H1 (cell line): ENCODE measurements around the gene PBX2. TPM values are rescaled to one million over a fixed set of nuclear protein-coding genes. Genes with fewer than 3 reads are reported as not detected.

Source experiments
- CTCF ChIA-PET: fragments of 300-600 bp; sonication (Branson Sonifier 250); formaldehyde crosslinking; loops from one replicate; lab custom pipeline; 2021; ENCODE audit not compliant: partially characterized antibody; lab: Charles Lee
- POLR2A ChIA-PET: fragments of 300-600 bp; sonication (Branson Sonifier 250); formaldehyde crosslinking; loops from one replicate; lab custom pipeline; 2021; ENCODE audit warnings: inconsistent platforms; ENCODE audit not compliant: partially characterized antibody; lab: Charles Lee
- DNase-seq, 2 experiments: peaks; one replicate each; pipeline versions ENCODE4 v3.0.0 to v3.0.0-alpha.2; 2010 to 2022; ENCODE audit warnings: low spot score in 2 of 2, low read depth in 1 of 2, mixed read lengths in 1 of 2
- FAIRE-seq: peaks from 2 replicates; lab custom pipeline; 2011; peaks lifted over from hg19 to GRCh38; lab: Jason Lieb, UNC
- H2AFZ ChIP-seq: 2 replicates; pipeline ENCODE4 v1.8.1; 2012; ENCODE audit warnings: low read length, inconsistent platforms
- H2AK5ac ChIP-seq: 2 replicates; pipeline ENCODE4 v1.6.1; 2013; ENCODE audit warnings: low read depth, low read length
- H2BK120ac ChIP-seq: replicated peaks from 2 replicates; pipeline ENCODE3; 2013; ENCODE audit warnings: low read depth, low read length, inconsistent platforms
- H2BK12ac ChIP-seq: 2 replicates; pipeline ENCODE4 v1.6.1; 2013; ENCODE audit warnings: low read depth, low read length
- H2BK15ac ChIP-seq: 2 replicates; pipeline ENCODE4 v1.6.1; 2013; ENCODE audit warnings: low read length
- H2BK20ac ChIP-seq: 2 replicates; pipeline ENCODE4 v1.6.1; 2013; ENCODE audit warnings: low read length
- H2BK5ac ChIP-seq: 2 replicates; pipeline ENCODE4 v1.6.1; 2013; ENCODE audit warnings: low read depth, low read length
- H3K14ac ChIP-seq: 2 replicates; pipeline ENCODE4 v1.6.1; 2013; ENCODE audit warnings: inconsistent platforms; ENCODE audit not compliant: insufficient read length
- H3K18ac ChIP-seq: 2 replicates; pipeline ENCODE4 v1.6.1; 2013; ENCODE audit warnings: low read length; ENCODE audit errors: extremely low read depth
- H3K23ac ChIP-seq: 2 replicates; pipeline ENCODE4 v1.6.1; 2013; ENCODE audit warnings: inconsistent platforms; ENCODE audit not compliant: insufficient read length
- H3K23me2 ChIP-seq: 2 replicates; pipeline ENCODE4 v1.6.1; 2013; ENCODE audit warnings: low read depth, low read length
- H3K27ac ChIP-seq: 2 replicates; pipeline ENCODE4 v1.6.1; 2011; ENCODE audit warnings: low read depth, low read length, inconsistent platforms
- H3K27me3 ChIP-seq, 4 experiments: replicated peaks in 1 of 4; 1 replicate in 1 of 4; 2 replicates in 3 of 4; pipeline versions ENCODE4 v1.6.1 to v1.8.1; 2011 to 2013; ENCODE audit warnings: low read length in 3 of 4, mild to moderate bottlenecking in 3 of 4, inconsistent platforms in 2 of 4, mixed read lengths in 2 of 4, moderate library complexity in 1 of 4; ENCODE audit not compliant: control insufficient read depth in 3 of 4, insufficient read depth in 3 of 4; ENCODE audit errors: extremely low read depth in 1 of 4
- H3K36me3 ChIP-seq, 4 experiments: 2 replicates each; pipeline versions ENCODE4 v1.6.1 to v1.8.1; 2011 to 2013; ENCODE audit warnings: mild to moderate bottlenecking in 4 of 4, low read length in 3 of 4, moderate library complexity in 2 of 4, control low read depth in 1 of 4, inconsistent platforms in 1 of 4; ENCODE audit not compliant: insufficient read depth in 4 of 4, control insufficient read depth in 2 of 4
- H3K4ac ChIP-seq: replicated peaks from 2 replicates; pipeline ENCODE3; 2013; ENCODE audit warnings: low read length, low read depth, mixed read lengths, inconsistent platforms; ENCODE audit not compliant: insufficient read length
- H3K4me1 ChIP-seq, 4 experiments: replicated peaks in 1 of 4; 1 replicate in 1 of 4; 2 replicates in 3 of 4; pipeline versions ENCODE4 v1.6.1 to v1.8.1; 2011 to 2013; ENCODE audit warnings: low read length in 3 of 4, inconsistent platforms in 2 of 4, mixed read lengths in 1 of 4; ENCODE audit not compliant: insufficient read depth in 4 of 4, control insufficient read depth in 3 of 4
- H3K4me2 ChIP-seq, 2 experiments: 2 replicates each; pipeline versions ENCODE4 v1.6.1 to v1.8.1; 2011 to 2013; ENCODE audit warnings: low read depth in 2 of 2, low read length in 2 of 2, control low read depth in 1 of 2, inconsistent platforms in 1 of 2, mild to moderate bottlenecking in 1 of 2; ENCODE audit not compliant: insufficient read depth in 1 of 2
- H3K4me3 ChIP-seq, 4 experiments: fragments of 200-600, 300-600 bp in 1 of 4; sonication (generic), shearing (Covaris generic), sonication (Bioruptor Twin) in 1 of 4; 2 replicates each; pipeline versions ENCODE4 v1.5.1 to v1.8.1; 2011 to 2016; ENCODE audit warnings: low read length in 4 of 4, low read depth in 3 of 4, control low read depth in 2 of 4, inconsistent platforms in 2 of 4, mild to moderate bottlenecking in 2 of 4, mixed read lengths in 1 of 4, moderate library complexity in 1 of 4; ENCODE audit not compliant: insufficient read depth in 2 of 4; ENCODE audit errors: extremely low read depth in 1 of 4
- H3K56ac ChIP-seq: replicated peaks from 2 replicates; pipeline ENCODE3; 2013; ENCODE audit warnings: low read depth, mild to moderate bottlenecking, mixed read lengths, low read length, inconsistent platforms; ENCODE audit not compliant: insufficient read length
- H3K79me1 ChIP-seq: 2 replicates; pipeline ENCODE4 v1.6.1; 2013; ENCODE audit warnings: low read depth, low read length, control low read depth
- H3K79me2 ChIP-seq, 2 experiments: 2 replicates each; pipeline versions ENCODE4 v1.6.1 to v1.8.1; 2012 to 2013; ENCODE audit warnings: low read length in 2 of 2, mild to moderate bottlenecking in 2 of 2, inconsistent platforms in 1 of 2; ENCODE audit not compliant: insufficient read depth in 2 of 2, control insufficient read depth in 1 of 2
- H3K9ac ChIP-seq, 4 experiments: replicated peaks in 1 of 4; 1 replicate in 1 of 4; 2 replicates in 3 of 4; pipeline versions ENCODE4 v1.6.1 to v1.8.1; 2011 to 2013; ENCODE audit warnings: low read depth in 3 of 4, low read length in 3 of 4, control low read depth in 2 of 4, mild to moderate bottlenecking in 2 of 4, moderate library complexity in 2 of 4, inconsistent platforms in 1 of 4; ENCODE audit errors: extremely low read depth in 1 of 4
- H3K9me3 ChIP-seq, 2 experiments: 2 replicates each; pipeline versions ENCODE4 v1.6.1 to v1.8.1; 2012 to 2013; ENCODE audit warnings: mild to moderate bottlenecking in 2 of 2, moderate library complexity in 2 of 2, control low read depth in 1 of 2, inconsistent platforms in 1 of 2, low read depth in 1 of 2, low read length in 1 of 2, mixed read lengths in 1 of 2; ENCODE audit not compliant: insufficient read depth in 2 of 2
- H4K20me1 ChIP-seq, 2 experiments: replicated peaks in 1 of 2; 2 replicates each; pipeline versions ENCODE3 to v1.8.1; 2011 to 2013; ENCODE audit warnings: inconsistent platforms in 2 of 2, low read length in 2 of 2, mild to moderate bottlenecking in 1 of 2; ENCODE audit not compliant: insufficient read depth in 2 of 2, control insufficient read depth in 1 of 2
- H4K5ac ChIP-seq: 2 replicates; pipeline ENCODE4 v1.6.1; 2013; ENCODE audit warnings: low read length, low read depth, mixed read lengths, inconsistent platforms; ENCODE audit not compliant: insufficient read length
- H4K8ac ChIP-seq: 2 replicates; pipeline ENCODE4 v1.8.0; 2013; ENCODE audit warnings: mild to moderate bottlenecking, moderate library complexity, low read length, inconsistent platforms; ENCODE audit not compliant: insufficient read depth; ENCODE audit errors: extremely low read depth
- H4K91ac ChIP-seq: replicated peaks from 2 replicates; pipeline ENCODE3; 2013; ENCODE audit warnings: low read length, mixed read lengths, inconsistent platforms; ENCODE audit not compliant: insufficient read length
- CREB1 ChIP-seq: IDR thresholded peaks from 2 replicates; pipeline ENCODE4 v1.6.1; 2012; ENCODE audit warnings: inconsistent platforms
- RAD21 ChIP-seq, 2 experiments: IDR thresholded peaks in 1 of 2; conservative IDR thresholded peaks in 1 of 2; 2 replicates each; pipeline ENCODE4 v1.6.1; 2011; ENCODE audit warnings: low read depth in 2 of 2, low read length in 2 of 2, improper control_type of control experiment in 1 of 2, inconsistent platforms in 1 of 2, mild to moderate bottlenecking in 1 of 2, moderate library complexity in 1 of 2
- SIRT6 ChIP-seq: IDR thresholded peaks from one replicate; pipeline ENCODE4 v1.7.1; 2012; ENCODE audit warnings: low read length, inconsistent platforms
- WGBS, 2 experiments: shearing (Covaris generic) in 1 of 2; methylation state at CpG; one replicate each; pipeline versions ENCODE4 v1.1.6 to v1.1.7; 2013 to 2015; ENCODE audit warnings: low lambda C conversion rate in 2 of 2, mixed read lengths in 2 of 2, inconsistent platforms in 1 of 2, low coverage in 1 of 2, missing lambda C conversion rate in 1 of 2; ENCODE audit not compliant: insufficient replicate concordance in 2 of 2, insufficient coverage in 1 of 2, insufficient read length in 1 of 2; ENCODE audit errors: extremely low coverage in 1 of 2, missing lambda C conversion rate in 1 of 2; 5-methylcytosine and 5-hydroxymethylcytosine counted together
- polyA plus RNA-seq, 7 experiments: library from polyadenylated mRNA; depleted of rRNA in 3 of 7; stranded (reverse) in 5 of 7; unstranded in 2 of 7; fragments of >200 nt in 5 of 7; fragments of 200-250 nt in 2 of 7; gene quantifications; 1 replicate in 5 of 7; 2 replicates in 1 of 7; 4 replicates in 1 of 7; pipeline versions ENCODE4 v1.2.1 to v1.2.3, GENCODE V29; 2011 to 2013; ENCODE audit warnings: missing spikeins in 2 of 7, mixed read lengths in 2 of 7
- total RNA-seq: library from RNA; stranded (reverse); fragmentation: NEBNext Ultra II Directional; extraction: Animal tissue kit (Norgen Biotek cat#: 25700); gene quantifications from 2 replicates; pipeline ENCODE4 v1.2.1, GENCODE V29; 2021
- TF ChIP-seq, protein P1 (sequence below): IDR thresholded peaks from 2 replicates; pipeline ENCODE4 v1.6.1; 2011; ENCODE audit warnings: low read depth, mild to moderate bottlenecking, low read length; ENCODE audit not compliant: insufficient read depth

Gene PBX2
- total and polyA plus RNA-seq, 2 of the 8 experiments (the other 6 are each of a cell fraction or from before 2014, with no cell fraction given) = 102 to 130 TPM

DNA sequence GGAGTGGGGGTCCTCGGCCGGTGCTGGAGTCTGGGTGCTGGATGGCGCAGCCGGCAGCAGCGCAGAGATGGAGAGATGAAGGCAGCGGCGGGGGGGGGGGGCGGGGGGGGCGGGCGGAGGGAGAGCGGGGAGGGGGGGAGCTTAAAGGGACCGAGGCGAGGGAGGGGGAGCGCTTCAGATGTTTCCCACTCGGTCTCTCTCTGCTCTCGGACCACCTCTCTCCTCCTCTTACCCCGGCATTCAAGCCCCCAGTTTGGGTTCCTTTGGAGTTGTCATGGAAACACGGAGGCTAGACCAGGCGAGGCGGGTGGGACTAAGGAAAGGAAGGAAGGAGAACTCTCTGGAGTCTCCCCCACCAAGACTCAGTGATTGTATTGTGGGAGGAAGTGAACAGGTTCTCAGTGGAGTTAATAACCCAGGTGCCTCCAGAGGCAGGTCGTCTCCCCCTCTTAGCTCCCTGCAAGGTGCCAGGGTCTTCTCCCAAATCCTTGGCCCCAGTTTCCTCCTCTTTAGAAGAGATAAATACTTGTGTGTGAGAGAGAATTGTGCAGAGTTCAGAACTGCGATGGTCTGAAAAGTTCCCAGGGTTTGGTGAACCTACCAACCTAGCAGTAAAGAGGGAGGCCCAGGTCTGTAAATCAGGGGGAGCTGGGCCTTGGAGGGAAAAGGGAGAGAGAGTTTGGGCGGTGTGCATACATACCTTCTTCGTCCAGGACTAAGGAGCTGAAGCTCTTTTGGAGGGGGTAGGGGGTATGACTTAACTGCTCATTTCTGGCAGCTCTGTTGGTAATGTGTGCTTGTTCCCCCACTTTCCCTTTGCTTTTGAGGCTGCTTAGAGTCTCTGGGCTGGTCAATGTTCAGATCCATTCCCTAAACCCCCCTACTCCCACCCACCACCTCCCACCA is 37.9 kb downstream of the PBX2 start, which contains the start of gene PRRT1:
TSS of gene PRRT1 (minus strand) at position 77 of the 906 bp plus-strand sequence. CDS start 112 bp downstream, outside the sequence.
- no peak within 1 kb of the TSS for H3K23ac ChIP-seq
- H2AFZ ChIP-seq = no peak within 1 kb of the TSS
- H2BK20ac ChIP-seq = 0 out of 2 replicates have a peak within 1 kb of the TSS, but pooled peaks have one; percentile 21
- no peaks in the 10 kb centered on the region for H3K9me3 ChIP-seq
- no peak within 1 kb of the TSS; the same call in 1 of the 2 replicates for H2AK5ac ChIP-seq
- WGBS, 2 experiments = 15% methylated on average over 9 of the region's 24 CpGs; no CpG with 5 or more reads in 1 of the 2 experiments
- no peaks in the 10 kb centered on the region for H4K20me1 ChIP-seq
- FAIRE-seq (no peak), DNase-seq (peak in 1 of 2 experiments; percentile 51)
- peaks cover 2 to 4% (median 4%) of the 10 kb centered on the region in 4 experiments; a peak in 4 of 8 replicates for H3K36me3 ChIP-seq
- peak within 1 kb of the TSS; percentile 98; the same call in 1 of the 2 replicates for H2BK15ac ChIP-seq
- peak within 1 kb of the TSS; percentile 18 for H4K91ac ChIP-seq
- peak within 1 kb of the TSS in 1 of 4 experiments; percentile 19; a peak in 3 of 7 replicates for H3K9ac ChIP-seq
- H2BK120ac ChIP-seq = no peak within 1 kb of the TSS
- H3K79me1 ChIP-seq = 0 out of 2 replicates have a peak, but pooled peaks cover 3% of the 10 kb centered on the region
- ChIA-PET CTCF (interaction anchor here (1.0 to 4.7 kb wide), 9 partner anchors 11 to 44 kb away, joined by 3 to 23 read pairs (median 5); partner anchors contain the start of genes ATF6B and EGFL8), POLR2A (interaction anchor here (0.7 to 4.7 kb wide), 22 partner anchors 9 to 81 kb away, joined by 3 to 30 read pairs (median 4); partner anchors contain the start of genes ATF6B, EGFL8, FKBPL and GPSM3)
- peak within 1 kb of the TSS; percentile 77 to 98 (median 92); a peak in 7 of 8 replicates for H3K4me3 ChIP-seq
- no peak within 1 kb of the TSS for H4K8ac ChIP-seq
- peaks cover 25% of the 10 kb centered on the region for H3K23me2 ChIP-seq
- peak within 1 kb of the TSS; percentile 44; the same call in 1 of the 2 replicates for H2BK5ac ChIP-seq
- peak within 1 kb of the TSS; percentile 62; the same call in 1 of the 2 replicates for H3K18ac ChIP-seq
- H3K14ac ChIP-seq = no peak within 1 kb of the TSS
- H2BK12ac ChIP-seq = no peak within 1 kb of the TSS; the same call in 1 of the 2 replicates
- H3K4me1 ChIP-seq = peaks cover 13 to 36% (median 16%) of the 10 kb centered on the region in 4 experiments
- no peak within 1 kb of the TSS for H4K5ac ChIP-seq
- H3K27ac ChIP-seq = no peak within 1 kb of the TSS
- no peak for TF ChIP-seq SIRT6
- TF ChIP-seq, protein P1, sequence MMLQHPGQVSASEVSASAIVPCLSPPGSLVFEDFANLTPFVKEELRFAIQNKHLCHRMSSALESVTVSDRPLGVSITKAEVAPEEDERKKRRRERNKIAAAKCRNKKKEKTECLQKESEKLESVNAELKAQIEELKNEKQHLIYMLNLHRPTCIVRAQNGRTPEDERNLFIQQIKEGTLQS = no peak
- TF ChIP-seq CREB1 = no peak
- TF ChIP-seq RAD21 (IDR thresholded peaks at IDR 0.05 in 1 of 2, conservative IDR thresholded peaks at IDR 0.05 in 1 of 2; ENCODE audit: low read depth in 2 of 2, low read length in 2 of 2) = no peak
- TF ChIP-seq, all 59 proteins: peak for 0
- no peak within 1 kb of the TSS for H3K56ac ChIP-seq
- peaks cover 4 to 41% (median 37%) of the 10 kb centered on the region in 4 experiments for H3K27me3 ChIP-seq
- peak within 1 kb of the TSS; percentile 10 for H3K4ac ChIP-seq
- H3K4me2 ChIP-seq = peak within 1 kb of the TSS; percentile 94 to 100
- peaks cover 0 to 5% of the 10 kb centered on the region in 2 experiments; a peak in 1 of 4 replicates for H3K79me2 ChIP-seq
